SK-N-SH (cell line): Measurements from ENCODE around the gene PCP4L1. TPM values are rescaled to one million over a fixed set of nuclear protein-coding genes. Genes with fewer than 3 reads are reported as not detected.

ENCODE experiments used
- CTCF ChIA-PET: fragments of 300-600, 350-600 bp; formaldehyde crosslinking; extraction: SDS; loops from one replicate; lab custom pipeline; 2021; lab: Yijun Ruan, JAX
- POLR2A ChIA-PET: fragments of 350-600 bp; sonication (Branson Sonifier 250); formaldehyde crosslinking; extraction: SDS; loops from one replicate; lab custom pipeline; 2020; ENCODE audit warnings: antibody characterized with exemption, inconsistent platforms; lab: Yijun Ruan, JAX
- DNase-seq: peaks from one replicate; pipeline ENCODE4 v3.0.0; 2012
- H2AFZ ChIP-seq: fragments of 200-600 bp; sonication (generic); 2 replicates; pipeline ENCODE4 v1.8.1; 2016; ENCODE audit warnings: antibody characterized with exemption, mild to moderate bottlenecking, low read depth
- H3F3A ChIP-seq: fragments of 200-600 bp; sonication (generic); replicated peaks from 2 replicates; pipeline ENCODE3; 2016; ENCODE audit warnings: antibody characterized with exemption, mild to moderate bottlenecking; ENCODE audit not compliant: insufficient read depth
- H3K27ac ChIP-seq, 2 experiments: fragments of 200-500 bp in 1 of 2; fragments of 200-600 bp in 1 of 2; sonication (Bioruptor generic) in 1 of 2; sonication (generic), shearing (Covaris generic) in 1 of 2; 2 replicates each; pipeline versions ENCODE4 v1.5.1 to v1.6.1; 2014 to 2016; ENCODE audit warnings: low read depth in 2 of 2, inconsistent platforms in 1 of 2, low read length in 1 of 2, mild to moderate bottlenecking in 1 of 2, mixed read lengths in 1 of 2
- H3K27me3 ChIP-seq: fragments of 200-600 bp; sonication (generic), shearing (Covaris generic); 2 replicates; pipeline ENCODE4 v1.6.1; 2016; ENCODE audit warnings: mixed run types; ENCODE audit not compliant: insufficient read depth
- H3K36me3 ChIP-seq, 2 experiments: fragments of 200-500 bp in 1 of 2; fragments of 200-600 bp in 1 of 2; sonication (Bioruptor generic) in 1 of 2; sonication (generic) in 1 of 2; replicated peaks in 1 of 2; 2 replicates each; pipeline versions ENCODE3 to v1.5.1; 2014 to 2016; ENCODE audit warnings: low read length in 1 of 2, mild to moderate bottlenecking in 1 of 2; ENCODE audit not compliant: insufficient read depth in 2 of 2, control insufficient read depth in 1 of 2
- H3K4me1 ChIP-seq, 2 experiments: fragments of 200-500 bp in 1 of 2; fragments of 200-600 bp in 1 of 2; sonication (Bioruptor generic) in 1 of 2; sonication (generic), shearing (Covaris generic) in 1 of 2; 2 replicates each; pipeline versions ENCODE4 v1.5.1 to v1.6.1; 2014 to 2016; ENCODE audit warnings: low read depth in 1 of 2, low read length in 1 of 2, mixed run types in 1 of 2; ENCODE audit not compliant: insufficient read depth in 2 of 2, control insufficient read depth in 1 of 2
- H3K4me2 ChIP-seq: fragments of 200-600 bp; sonication (generic), shearing (Covaris generic); 2 replicates; pipeline ENCODE4 v1.6.1; 2017; ENCODE audit warnings: mixed run types
- H3K4me3 ChIP-seq, 2 experiments: fragments of 200-500 bp in 1 of 2; fragments of 200-600 bp in 1 of 2; sonication (Bioruptor generic) in 1 of 2; sonication (generic), shearing (Covaris generic) in 1 of 2; 2 replicates each; pipeline versions ENCODE4 v1.5.1 to v1.8.1; 2014 to 2016; ENCODE audit warnings: low read depth in 2 of 2, inconsistent platforms in 1 of 2, low read length in 1 of 2, mild to moderate bottlenecking in 1 of 2, mixed read lengths in 1 of 2, moderate library complexity in 1 of 2
- H3K79me2 ChIP-seq: fragments of 200-600 bp; sonication (generic); 2 replicates; pipeline ENCODE4 v1.8.1; 2017; ENCODE audit warnings: mild to moderate bottlenecking; ENCODE audit not compliant: insufficient read depth
- H3K9ac ChIP-seq: fragments of 200-600 bp; sonication (generic); 2 replicates; pipeline ENCODE4 v1.6.1; 2017; ENCODE audit warnings: mixed run types
- H3K9me2 ChIP-seq: fragments of 200-600 bp; sonication (generic); 2 replicates; pipeline ENCODE4 v1.6.1; 2017; ENCODE audit warnings: mixed run types
- H3K9me3 ChIP-seq: fragments of 200-600 bp; sonication (generic); 2 replicates; pipeline ENCODE4 v1.6.1; 2017; ENCODE audit warnings: mixed run types, mild to moderate bottlenecking, moderate library complexity
- H4K20me1 ChIP-seq: fragments of 200-600 bp; sonication (generic); 2 replicates; pipeline ENCODE4 v1.6.1; 2017; ENCODE audit warnings: mild to moderate bottlenecking, mixed run types; ENCODE audit not compliant: insufficient read depth
- CHD2 ChIP-seq: fragments of 150-350 bp; IDR thresholded peaks from 2 replicates; pipeline ENCODE4 v1.6.1; 2018; ENCODE audit warnings: low read length; ENCODE audit not compliant: partially characterized antibody
- FOSL2 ChIP-seq: IDR thresholded peaks from 2 replicates; pipeline ENCODE4 v1.4.0; 2012; ENCODE audit warnings: low read depth, mild to moderate bottlenecking, moderate library complexity, borderline replicate concordance
- FOXM1 ChIP-seq: IDR thresholded peaks from 2 replicates; pipeline ENCODE4 v1.4.0; 2012; ENCODE audit warnings: low read depth, mild to moderate bottlenecking
- GABPA ChIP-seq: IDR thresholded peaks from 2 replicates; pipeline ENCODE4 v1.4.0; 2012; ENCODE audit warnings: low read depth, mild to moderate bottlenecking
- GATA2 ChIP-seq: sonication (generic); formaldehyde crosslinking; IDR thresholded peaks from 2 replicates; pipeline ENCODE4 v1.5.0; 2020; ENCODE audit warnings: mild to moderate bottlenecking, missing genetic modification reagents
- NFIC ChIP-seq: IDR thresholded peaks from 2 replicates; pipeline ENCODE4 v1.4.0; 2012; ENCODE audit warnings: borderline replicate concordance
- NRF1 ChIP-seq: IDR thresholded peaks from 2 replicates; pipeline ENCODE4 v1.6.1; 2012; ENCODE audit warnings: low read depth, mild to moderate bottlenecking, low read length
- POLR2AphosphoS5 ChIP-seq: IDR thresholded peaks from 2 replicates; pipeline ENCODE4 v1.6.1; 2012; ENCODE audit warnings: low read depth, low read length
- RCOR1 ChIP-seq: fragments of 150-350 bp; IDR thresholded peaks from 2 replicates; pipeline ENCODE4 v1.6.1; 2017; ENCODE audit warnings: antibody characterized with exemption, low read length
- RXRA ChIP-seq: IDR thresholded peaks from 2 replicates; pipeline ENCODE4 v1.4.0; 2012; ENCODE audit warnings: low read depth, mild to moderate bottlenecking, borderline replicate concordance
- SIN3A ChIP-seq: IDR thresholded peaks from 2 replicates; pipeline ENCODE4 v1.6.1; 2012; ENCODE audit warnings: low read depth, mild to moderate bottlenecking, low read length, moderate library complexity, borderline replicate concordance
- TAF1 ChIP-seq: IDR thresholded peaks from 2 replicates; pipeline ENCODE4 v1.6.1; 2012; ENCODE audit warnings: low read depth, mild to moderate bottlenecking, low read length, moderate library complexity, borderline replicate concordance
- TCF12 ChIP-seq: IDR thresholded peaks from 2 replicates; pipeline ENCODE4 v1.4.0; 2012
- TEAD4 ChIP-seq: IDR thresholded peaks from 2 replicates; pipeline ENCODE4 v1.4.0; 2012; ENCODE audit warnings: mild to moderate bottlenecking, borderline replicate concordance; ENCODE audit not compliant: insufficient read depth
- YY1 ChIP-seq: IDR thresholded peaks from 2 replicates; pipeline ENCODE4 v1.4.0; 2012; ENCODE audit warnings: low read depth, mild to moderate bottlenecking
- WGBS: methylation state at CpG from one replicate; pipeline ENCODE4 v1.1.6; 2017; ENCODE audit warnings: low lambda C conversion rate; 5-methylcytosine and 5-hydroxymethylcytosine counted together
- polyA plus RNA-seq, 3 experiments: library from polyadenylated mRNA; depleted of rRNA; stranded (reverse); fragments of >200 nt; gene quantifications; 2 replicates each; pipeline ENCODE4 v1.2.3, GENCODE V29; 2012
- TF ChIP-seq, protein P1 (sequence below): fragments of 150-350 bp; IDR thresholded peaks from 2 replicates; pipeline ENCODE4 v1.6.1; 2016; ENCODE audit warnings: mild to moderate bottlenecking, low read depth, low read length
- TF ChIP-seq, protein P2 (sequence below): IDR thresholded peaks from 2 replicates; pipeline ENCODE4 v1.4.0; 2012; ENCODE audit warnings: low read depth, borderline replicate concordance

The PCP4L1 gene
- polyA plus RNA-seq, 1 of the 3 experiments (the other 2 are of a cell fraction) = not detected

DNA sequence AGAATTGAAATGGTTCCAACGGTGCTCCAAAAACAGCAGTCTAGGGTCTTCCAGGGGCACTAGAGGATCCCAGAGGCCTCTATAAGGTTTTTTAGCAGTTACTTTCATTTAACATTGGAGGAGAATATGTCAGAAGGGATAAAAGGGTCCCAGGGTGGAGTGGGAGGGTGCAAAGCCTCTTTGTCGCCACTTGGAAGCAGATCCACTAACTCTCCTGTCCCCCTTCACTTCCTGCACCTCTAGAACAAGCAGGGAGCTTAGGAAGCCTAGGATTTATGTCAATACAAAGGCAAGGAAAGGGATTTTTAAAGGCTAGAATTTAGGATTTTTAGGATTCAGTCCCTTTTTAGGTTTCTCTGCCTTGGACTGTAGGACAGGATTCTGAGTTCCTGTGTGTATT lies 8.3 kb downstream of the PCP4L1 start:
- Histone ChIP-seq H3K4me1 (peaks cover 0 to 12% of the 10 kb centered on the region in 2 experiments; a peak in 2 of 4 replicates), H3K79me2 (no peaks in the 10 kb centered on the region), H3K9me3 (no peaks in the 10 kb centered on the region), H4K20me1 (no peaks in the 10 kb centered on the region), H3K9ac (no peak overlapping the region), H3K4me2 (peak overlapping the region; percentile 23; the same call in 1 of the 2 replicates), H2AFZ (peak overlapping the region; percentile 20; the same call in 1 of the 2 replicates), H3K4me3 (no peak overlapping the region), H3K27ac (0 out of 4 replicates have a peak overlapping the region, but pooled peaks of 1 of the 2 experiments have one; percentile 8), H3K9me2 (no peaks in the 10 kb centered on the region), H3F3A (no peaks in the 10 kb centered on the region), H3K27me3 (no peaks in the 10 kb centered on the region), H3K36me3 (no peaks in the 10 kb centered on the region)
- WGBS = 85% methylated on average over 2 of the region's 2 CpGs
- DNase-seq = no peak
- POLR2A ChIA-PET = interaction anchor here (0.5 kb wide), 1 partner anchor 1101 kb away, joined by 3 read pairs; no protein-coding TSS in a partner anchor
- TF ChIP-seq FOXM1 (no peak), CHD2 (no peak), RXRA (no peak), POLR2AphosphoS5 (no peak), TAF1 (no peak)
- CTCF ChIA-PET = interaction anchor here (1.2 to 1.8 kb wide), 2 partner anchors 24 to 39 kb away, joined by 8 read pairs; no protein-coding TSS in a partner anchor

DNA sequence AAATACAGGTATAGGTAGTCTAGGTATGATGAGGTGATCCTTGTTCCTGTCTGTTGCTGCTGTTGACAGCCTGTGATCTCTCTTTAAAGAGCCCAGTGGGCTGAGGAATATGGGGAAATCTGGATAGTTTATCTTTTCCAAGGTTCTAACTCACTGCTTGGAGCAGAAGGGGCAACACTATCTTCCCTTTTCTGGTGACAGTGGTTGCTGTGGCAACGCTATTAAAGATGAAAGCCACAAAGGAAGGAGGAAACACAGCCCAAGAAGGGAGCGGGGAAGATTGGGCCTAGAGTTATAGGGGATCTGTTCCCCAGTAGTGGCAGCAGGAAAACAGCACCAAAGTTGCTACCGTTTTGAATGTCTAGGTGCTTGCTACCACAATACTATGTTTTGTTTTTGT lies 8.8 kb downstream of the PCP4L1 start:
- H3K9me2 ChIP-seq = no peaks in the 10 kb centered on the region
- CTCF ChIA-PET = interaction anchor here (1.2 kb wide), 1 partner anchor 40 kb away, joined by 8 read pairs; no protein-coding TSS in a partner anchor
- peaks cover 0 to 12% of the 10 kb centered on the region in 2 experiments; a peak in 2 of 4 replicates for H3K4me1 ChIP-seq
- no peak overlapping the region for H3K27ac ChIP-seq
- no peak overlapping the region for H3K4me2 ChIP-seq
- no peaks in the 10 kb centered on the region for H4K20me1 ChIP-seq
- H3K4me3 ChIP-seq = no peak overlapping the region
- WGBS = 57% methylated on average over 3 of the region's 3 CpGs
- POLR2A ChIA-PET = no interaction called here
- H3K79me2 ChIP-seq = no peaks in the 10 kb centered on the region
- TF ChIP-seq YY1 (no peak), TCF12 (no peak), FOXM1 (no peak), GABPA (no peak), CHD2 (no peak), SIN3A (no peak), NFIC (no peak), GATA2 (no peak), RCOR1 (no peak), TEAD4 (no peak), RXRA (no peak), FOSL2 (no peak), NRF1 (no peak)
- TF ChIP-seq, protein P1, sequence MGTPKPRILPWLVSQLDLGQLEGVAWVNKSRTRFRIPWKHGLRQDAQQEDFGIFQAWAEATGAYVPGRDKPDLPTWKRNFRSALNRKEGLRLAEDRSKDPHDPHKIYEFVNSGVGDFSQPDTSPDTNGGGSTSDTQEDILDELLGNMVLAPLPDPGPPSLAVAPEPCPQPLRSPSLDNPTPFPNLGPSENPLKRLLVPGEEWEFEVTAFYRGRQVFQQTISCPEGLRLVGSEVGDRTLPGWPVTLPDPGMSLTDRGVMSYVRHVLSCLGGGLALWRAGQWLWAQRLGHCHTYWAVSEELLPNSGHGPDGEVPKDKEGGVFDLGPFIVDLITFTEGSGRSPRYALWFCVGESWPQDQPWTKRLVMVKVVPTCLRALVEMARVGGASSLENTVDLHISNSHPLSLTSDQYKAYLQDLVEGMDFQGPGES = no peak
- TF ChIP-seq, protein P2, sequence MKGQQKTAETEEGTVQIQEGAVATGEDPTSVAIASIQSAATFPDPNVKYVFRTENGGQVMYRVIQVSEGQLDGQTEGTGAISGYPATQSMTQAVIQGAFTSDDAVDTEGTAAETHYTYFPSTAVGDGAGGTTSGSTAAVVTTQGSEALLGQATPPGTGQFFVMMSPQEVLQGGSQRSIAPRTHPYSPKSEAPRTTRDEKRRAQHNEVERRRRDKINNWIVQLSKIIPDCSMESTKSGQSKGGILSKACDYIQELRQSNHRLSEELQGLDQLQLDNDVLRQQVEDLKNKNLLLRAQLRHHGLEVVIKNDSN = no peak
- no peaks in the 10 kb centered on the region for H3F3A ChIP-seq
- H3K9me3 ChIP-seq = no peaks in the 10 kb centered on the region
- no peaks in the 10 kb centered on the region for H3K27me3 ChIP-seq
- H3K36me3 ChIP-seq = no peaks in the 10 kb centered on the region
- no peak for DNase-seq
- H3K9ac ChIP-seq = no peak overlapping the region
- H2AFZ ChIP-seq = no peak overlapping the region
